Measurements from ENCODE around the gene NOC2L. TPM values are rescaled to one million over a fixed set of nuclear protein-coding genes. Genes with fewer than 3 reads are reported as not detected.

NOC2L gene
- total and polyA plus RNA-seq, 9 of the 15 experiments (the other 6 are each of a cell fraction or from before 2014, with no cell fraction given) = 4.0 to 410 (median 200) TPM

DNA sequence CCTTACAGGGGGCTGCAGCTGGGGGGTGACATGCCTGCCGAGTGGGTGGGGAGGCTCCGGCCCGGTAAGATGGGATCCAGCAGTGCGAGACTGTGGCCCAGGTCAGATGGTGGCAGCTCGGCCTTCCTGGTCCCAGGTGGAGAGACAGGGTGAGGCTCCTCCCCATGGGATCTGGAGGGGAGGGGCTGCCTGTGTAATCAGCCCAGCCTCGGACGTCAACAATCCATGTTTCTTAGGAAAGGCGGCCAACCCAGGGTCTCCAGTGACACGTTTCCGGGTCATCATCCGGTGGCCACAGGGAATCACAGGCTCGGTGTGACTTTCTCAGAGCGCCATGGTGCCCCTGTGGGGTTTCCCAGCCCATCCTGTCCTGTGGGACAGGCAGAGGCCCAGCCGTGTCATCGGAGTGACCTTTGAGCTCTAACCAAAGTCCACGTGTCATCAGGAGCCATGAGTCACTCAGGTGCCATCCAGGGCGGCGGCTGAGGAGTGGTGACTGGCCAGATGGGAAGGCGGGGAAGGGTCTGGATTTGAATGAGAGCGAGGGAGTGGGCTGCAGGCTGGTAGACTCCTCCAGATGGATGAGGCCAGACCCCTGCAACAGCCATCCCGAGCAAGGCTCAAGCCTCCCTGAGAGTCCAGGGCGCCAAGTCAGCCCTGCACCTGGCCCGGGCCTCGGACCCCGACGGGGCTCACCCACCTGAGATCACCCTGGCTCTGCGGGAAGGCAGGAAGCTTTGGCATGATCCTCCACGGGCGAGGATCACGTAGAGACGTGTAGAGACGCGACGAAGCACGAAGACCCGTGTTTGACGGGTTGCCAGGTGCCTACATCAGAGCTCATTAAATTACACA lies 47.5 kb upstream of the NOC2L start:
- Histone ChIP-seq H3K9me1 (ENCODE audit: control insufficient read depth, insufficient read depth, low read length) (no peaks in the 10 kb centered on the region), H3K9me3 (replicated peaks; ENCODE audit: control insufficient read depth, insufficient read depth, low read depth, low read length) (no peaks in the 10 kb centered on the region; the same call in none of the 2 replicates), H3K27me3 (ENCODE audit: control insufficient read depth in 2 of 2, insufficient read depth in 2 of 2, low read length in 2 of 2) (no peaks in the 10 kb centered on the region), H3K9ac (ENCODE audit: insufficient read depth in 1 of 2, low read depth in 2 of 2, low read length in 2 of 2) (peak overlapping the region in 1 of 2 experiments; percentile 90; a peak in 2 of 4 replicates), H4K20me1 (replicated peaks; ENCODE audit: control insufficient read depth, insufficient read depth, low read length) (0 out of 2 replicates have a peak, but pooled peaks cover 4% of the 10 kb centered on the region), H3K4me2 (ENCODE audit: insufficient read depth, low read length) (no peak overlapping the region), H3K4me3 (no peak overlapping the region), H3K27ac (ENCODE audit: extremely low read depth, low read depth, low read length) (no peak overlapping the region), H3K79me2 (ENCODE audit: control insufficient read depth, insufficient read depth, low read length) (peaks cover 3% of the 10 kb centered on the region; the same call in 1 of the 3 replicates), H3K4me1 (replicated peaks in 1 of 2; ENCODE audit: control insufficient read depth in 2 of 2, insufficient read depth in 2 of 2, low read length in 2 of 2) (peaks cover 35 to 51% of the 10 kb centered on the region in 2 experiments), H3K36me3 (ENCODE audit: control insufficient read depth, insufficient read depth, low read length) (no peaks in the 10 kb centered on the region), H2AFZ (ENCODE audit: low read depth, low read length) (no peak overlapping the region)
- DNase-seq (ENCODE audit: extremely low read depth in 1 of 4, low spot score in 3 of 4) (peak in 2 of 4 experiments; percentile 21 to 22), ATAC-seq (no peak), FAIRE-seq (no peak)
- WGBS (ENCODE audit: insufficient coverage, low coverage, missing lambda C conversion rate) = 82% methylated on average over 36 of the region's 37 CpGs
- POLR2A ChIA-PET = interaction anchor here (1.1 kb wide), 1 partner anchor 11 kb away, joined by 5 read pairs; no protein-coding TSS in a partner anchor
- BruUV-seq (replicated peaks) = no TSS peak
- CTCF ChIA-PET (ENCODE audit: low intra/inter-chr PET ratio) = no interaction called here
- in situ Hi-C loops (cut with MboI) = no loop called here
- intact Hi-C loops (cut with micrococcal nuclease) = no loop called here
- TF ChIP-seq, protein P1, sequence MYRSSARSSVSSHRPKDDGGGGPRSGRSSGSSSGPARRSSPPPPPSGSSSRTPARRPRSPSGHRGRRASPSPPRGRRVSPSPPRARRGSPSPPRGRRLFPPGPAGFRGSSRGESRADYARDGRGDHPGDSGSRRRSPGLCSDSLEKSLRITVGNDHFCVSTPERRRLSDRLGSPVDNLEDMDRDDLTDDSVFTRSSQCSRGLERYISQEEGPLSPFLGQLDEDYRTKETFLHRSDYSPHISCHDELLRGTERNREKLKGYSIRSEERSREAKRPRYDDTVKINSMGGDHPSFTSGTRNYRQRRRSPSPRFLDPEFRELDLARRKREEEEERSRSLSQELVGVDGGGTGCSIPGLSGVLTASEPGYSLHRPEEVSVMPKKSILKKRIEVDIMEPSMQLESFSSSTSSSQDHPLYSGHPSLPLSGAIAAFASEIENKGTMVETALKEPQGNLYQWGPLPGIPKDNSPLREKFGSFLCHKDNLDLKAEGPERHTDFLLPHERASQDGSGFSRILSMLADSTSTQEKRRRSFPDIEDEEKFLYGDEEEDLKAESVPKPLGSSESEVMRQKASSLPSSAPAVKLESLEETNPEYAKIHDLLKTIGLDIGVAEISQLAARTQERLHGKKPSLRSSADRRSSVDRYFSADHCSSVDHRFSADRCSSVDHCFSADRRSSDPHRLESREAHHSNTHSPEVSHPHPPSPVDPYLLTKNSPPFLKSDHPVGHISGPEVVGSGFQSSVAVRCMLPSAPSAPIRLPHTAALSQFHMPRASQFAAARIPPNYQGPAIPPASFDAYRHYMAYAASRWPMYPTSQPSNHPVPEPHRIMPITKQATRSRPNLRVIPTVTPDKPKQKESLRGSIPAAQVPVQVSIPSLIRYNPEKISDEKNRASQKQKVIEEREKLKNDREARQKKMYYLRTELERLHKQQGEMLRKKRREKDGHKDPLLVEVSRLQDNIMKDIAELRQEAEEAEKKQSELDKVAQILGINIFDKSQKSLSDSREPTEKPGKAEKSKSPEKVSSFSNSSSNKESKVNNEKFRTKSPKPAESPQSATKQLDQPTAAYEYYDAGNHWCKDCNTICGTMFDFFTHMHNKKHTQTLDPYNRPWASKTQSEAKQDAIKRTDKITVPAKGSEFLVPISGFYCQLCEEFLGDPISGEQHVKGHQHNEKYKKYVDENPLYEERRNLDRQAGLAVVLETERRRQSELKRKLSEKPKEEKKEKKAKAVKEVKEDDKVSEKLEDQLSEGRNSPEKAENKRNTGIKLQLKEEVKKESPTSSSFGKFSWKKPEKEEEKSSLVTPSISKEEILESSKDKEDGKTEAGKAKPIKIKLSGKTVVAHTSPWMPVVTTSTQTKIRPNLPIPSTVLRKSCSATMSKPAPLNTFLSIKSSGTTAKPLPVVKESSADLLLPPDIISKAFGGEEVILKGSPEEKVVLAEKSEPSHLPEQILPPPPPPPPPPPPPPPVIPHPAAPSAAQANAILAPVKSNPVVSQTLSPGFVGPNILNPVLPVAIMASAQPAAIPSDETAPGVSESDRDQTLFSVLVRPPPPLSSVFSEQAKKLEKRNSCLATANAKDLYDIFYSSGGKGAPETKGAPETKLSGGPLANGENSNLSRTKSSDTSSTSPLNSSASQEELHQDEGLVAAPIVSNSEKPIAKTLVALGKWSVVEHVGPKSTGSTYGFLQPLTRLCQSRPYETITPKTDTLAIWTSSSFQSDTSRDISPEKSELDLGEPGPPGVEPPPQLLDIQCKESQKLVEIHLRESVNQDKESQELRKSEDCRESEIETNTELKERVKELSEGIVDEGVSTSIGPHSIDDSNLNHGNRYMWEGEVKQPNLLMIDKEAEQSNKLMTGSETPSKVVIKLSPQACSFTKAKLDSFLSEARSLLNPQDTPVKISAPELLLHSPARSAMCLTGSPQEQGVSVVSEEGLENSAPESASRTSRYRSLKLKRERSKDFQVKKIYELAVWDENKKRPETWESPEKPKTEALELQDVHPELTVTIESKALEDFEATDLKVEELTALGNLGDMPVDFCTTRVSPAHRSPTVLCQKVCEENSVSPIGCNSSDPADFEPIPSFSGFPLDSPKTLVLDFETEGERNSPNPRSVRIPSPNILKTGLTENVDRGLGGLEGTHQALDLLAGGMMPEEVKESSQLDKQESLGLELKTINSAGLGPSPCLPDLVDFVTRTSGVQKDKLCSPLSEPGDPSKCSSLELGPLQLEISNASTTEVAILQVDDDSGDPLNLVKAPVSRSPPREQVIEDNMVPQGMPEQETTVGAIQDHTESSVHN (IDR thresholded peaks at IDR 0.05; ENCODE audit: borderline replicate concordance in 1 of 2, low read depth in 1 of 2) = no peak
- TF ChIP-seq ZNF444 (CRISPR knock-in tag; IDR thresholded peaks at IDR 0.05) = no peak
- TF ChIP-seq ZNF583 (CRISPR knock-in tag; IDR thresholded peaks at IDR 0.05) = no peak
- no peak for TF ChIP-seq ZNF384 (IDR thresholded peaks at IDR 0.05; ENCODE audit: low read depth, low read length)
- TF ChIP-seq HDAC6 (IDR thresholded peaks at IDR 0.05; ENCODE audit: low read depth, low read length) = no peak
- no peak for TF ChIP-seq SRF (CRISPR knock-in tag; IDR thresholded peaks at IDR 0.05)
- TF ChIP-seq SMC3 (conservative IDR thresholded peaks at IDR 0.05; ENCODE audit: insufficient read depth, low read depth, low read length) = no peak
- no peak for TF ChIP-seq PHF21A (IDR thresholded peaks at IDR 0.05; ENCODE audit: borderline replicate concordance, low read depth)
- TF ChIP-seq, protein P2, sequence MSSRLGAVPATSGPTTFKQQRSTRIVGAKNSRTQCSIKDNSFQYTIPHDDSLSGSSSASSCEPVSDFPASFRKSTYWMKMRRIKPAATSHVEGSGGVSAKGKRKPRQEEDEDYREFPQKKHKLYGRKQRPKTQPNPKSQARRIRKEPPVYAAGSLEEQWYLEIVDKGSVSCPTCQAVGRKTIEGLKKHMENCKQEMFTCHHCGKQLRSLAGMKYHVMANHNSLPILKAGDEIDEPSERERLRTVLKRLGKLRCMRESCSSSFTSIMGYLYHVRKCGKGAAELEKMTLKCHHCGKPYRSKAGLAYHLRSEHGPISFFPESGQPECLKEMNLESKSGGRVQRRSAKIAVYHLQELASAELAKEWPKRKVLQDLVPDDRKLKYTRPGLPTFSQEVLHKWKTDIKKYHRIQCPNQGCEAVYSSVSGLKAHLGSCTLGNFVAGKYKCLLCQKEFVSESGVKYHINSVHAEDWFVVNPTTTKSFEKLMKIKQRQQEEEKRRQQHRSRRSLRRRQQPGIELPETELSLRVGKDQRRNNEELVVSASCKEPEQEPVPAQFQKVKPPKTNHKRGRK (tag; IDR thresholded peaks at IDR 0.05) = no peak
- TF ChIP-seq, protein P3, sequence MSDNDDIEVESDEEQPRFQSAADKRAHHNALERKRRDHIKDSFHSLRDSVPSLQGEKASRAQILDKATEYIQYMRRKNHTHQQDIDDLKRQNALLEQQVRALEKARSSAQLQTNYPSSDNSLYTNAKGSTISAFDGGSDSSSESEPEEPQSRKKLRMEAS (CRISPR knock-in tag; IDR thresholded peaks at IDR 0.05) = peak; percentile 61
